RWPE2 (cell line): ENCODE data around the gene AP3S2.
A peak's percentile ranks its signal among the peaks of the same experiment; 100 is the strongest.

Experiments
- ATAC-seq: fragments of 200-7000 bp; cut with Tn5 transposase; 3 replicates; pipeline ENCODE4 v1.9.1; 2021; ENCODE audit warnings: low read depth
- DNase-seq: peaks from one replicate; pipeline ENCODE4 v3.0.0-alpha.2; 2020; ENCODE audit warnings: low spot score
- H3K27ac ChIP-seq: fragments of 450-650 bp; 2 replicates; pipeline ENCODE4 v1.5.1; 2017; ENCODE audit warnings: mild to moderate bottlenecking; ENCODE audit not compliant: poor library complexity, severe bottlenecking
- H3K27me3 ChIP-seq: fragments of 250-450 bp; sonication (Bioruptor Pico); 2 replicates; pipeline ENCODE4 v1.5.1; 2021; ENCODE audit warnings: mild to moderate bottlenecking, moderate library complexity; ENCODE audit not compliant: insufficient read depth, poor library complexity, severe bottlenecking
- H3K36me3 ChIP-seq: fragments of 250-450 bp; sonication (Bioruptor Pico); 2 replicates; pipeline ENCODE4 v1.5.1; 2020; ENCODE audit warnings: low read depth, mild to moderate bottlenecking, moderate library complexity
- H3K4me1 ChIP-seq: fragments of 250-450 bp; sonication (Bioruptor Pico); 2 replicates; pipeline ENCODE4 v1.5.1; 2021; ENCODE audit warnings: mild to moderate bottlenecking, moderate library complexity; ENCODE audit not compliant: insufficient read depth, poor library complexity, severe bottlenecking
- H3K4me3 ChIP-seq: fragments of 250-450 bp; sonication (Bioruptor Pico); 2 replicates; pipeline ENCODE4 v1.5.1; 2021; ENCODE audit warnings: mild to moderate bottlenecking, moderate library complexity; ENCODE audit not compliant: severe bottlenecking
- H3K9me3 ChIP-seq: fragments of 250-450 bp; sonication (Bioruptor Pico); 2 replicates; pipeline ENCODE4 v1.5.1; 2021; ENCODE audit warnings: mild to moderate bottlenecking, moderate library complexity; ENCODE audit not compliant: severe bottlenecking
- TF ChIP-seq, protein P1 (sequence below): fragments of 450-650 bp; IDR thresholded peaks from one replicate; pipeline ENCODE4 v1.5.1; 2017; ENCODE audit warnings: mild to moderate bottlenecking, moderate library complexity; ENCODE audit not compliant: poor library complexity, severe bottlenecking

The AP3S2 gene

DNA sequence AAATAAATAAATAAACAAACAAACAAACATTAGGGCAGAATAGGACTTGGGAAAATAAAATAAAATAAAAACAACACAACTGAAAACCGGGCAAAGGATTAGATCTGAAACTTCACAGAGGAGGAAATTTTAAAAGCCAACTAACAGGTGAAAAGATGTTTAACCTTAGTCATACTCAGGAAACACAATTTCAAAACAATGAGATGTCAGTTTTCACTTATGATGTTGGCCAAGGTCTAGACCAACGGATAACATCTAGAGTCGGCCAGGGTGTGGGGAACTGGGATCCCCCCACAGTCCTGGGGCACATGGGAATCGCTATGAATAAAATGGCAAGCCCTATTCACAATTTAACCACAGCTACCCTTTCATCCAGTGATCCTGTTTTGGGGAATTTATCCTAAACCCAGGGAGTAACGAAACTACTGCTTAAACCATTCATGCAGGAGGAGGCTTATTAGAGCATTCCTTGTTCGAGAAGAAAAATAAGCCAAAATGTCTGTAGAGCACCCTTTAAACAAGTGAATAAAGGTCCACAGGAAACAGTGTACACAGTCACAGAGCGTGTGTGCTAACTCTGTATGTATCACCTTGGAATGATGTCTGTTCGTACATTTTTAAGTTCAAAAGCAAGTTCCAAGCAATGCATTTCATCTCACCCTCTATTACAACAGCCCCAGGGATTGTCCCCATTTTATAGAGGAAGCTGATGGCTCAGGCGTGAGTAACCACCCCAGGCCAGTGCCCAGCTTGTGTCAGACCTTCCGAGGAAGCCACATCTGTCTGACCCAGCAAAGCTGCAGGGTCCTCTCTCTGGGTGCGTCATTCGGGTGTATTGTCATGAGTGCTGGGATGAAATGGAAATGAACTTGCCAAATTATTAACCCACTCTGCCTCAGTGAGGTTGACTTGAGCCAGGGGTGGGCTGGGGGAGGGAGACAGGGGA is 72.9 kb downstream of the AP3S2 start:
- ATAC-seq (peak; percentile 78), DNase-seq (no peak)
- H3K27me3 ChIP-seq, result no peaks in the 10 kb centered on the region
- TF ChIP-seq, protein P1, sequence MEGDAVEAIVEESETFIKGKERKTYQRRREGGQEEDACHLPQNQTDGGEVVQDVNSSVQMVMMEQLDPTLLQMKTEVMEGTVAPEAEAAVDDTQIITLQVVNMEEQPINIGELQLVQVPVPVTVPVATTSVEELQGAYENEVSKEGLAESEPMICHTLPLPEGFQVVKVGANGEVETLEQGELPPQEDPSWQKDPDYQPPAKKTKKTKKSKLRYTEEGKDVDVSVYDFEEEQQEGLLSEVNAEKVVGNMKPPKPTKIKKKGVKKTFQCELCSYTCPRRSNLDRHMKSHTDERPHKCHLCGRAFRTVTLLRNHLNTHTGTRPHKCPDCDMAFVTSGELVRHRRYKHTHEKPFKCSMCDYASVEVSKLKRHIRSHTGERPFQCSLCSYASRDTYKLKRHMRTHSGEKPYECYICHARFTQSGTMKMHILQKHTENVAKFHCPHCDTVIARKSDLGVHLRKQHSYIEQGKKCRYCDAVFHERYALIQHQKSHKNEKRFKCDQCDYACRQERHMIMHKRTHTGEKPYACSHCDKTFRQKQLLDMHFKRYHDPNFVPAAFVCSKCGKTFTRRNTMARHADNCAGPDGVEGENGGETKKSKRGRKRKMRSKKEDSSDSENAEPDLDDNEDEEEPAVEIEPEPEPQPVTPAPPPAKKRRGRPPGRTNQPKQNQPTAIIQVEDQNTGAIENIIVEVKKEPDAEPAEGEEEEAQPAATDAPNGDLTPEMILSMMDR, result no peak
- peak overlapping the region; percentile 89 for H3K27ac ChIP-seq
- no peaks in the 10 kb centered on the region for H3K9me3 ChIP-seq
- H3K36me3 ChIP-seq, result no peaks in the 10 kb centered on the region
- H3K4me3 ChIP-seq, result no peak overlapping the region
- H3K4me1 ChIP-seq, result peaks cover 39% of the 10 kb centered on the region

DNA sequence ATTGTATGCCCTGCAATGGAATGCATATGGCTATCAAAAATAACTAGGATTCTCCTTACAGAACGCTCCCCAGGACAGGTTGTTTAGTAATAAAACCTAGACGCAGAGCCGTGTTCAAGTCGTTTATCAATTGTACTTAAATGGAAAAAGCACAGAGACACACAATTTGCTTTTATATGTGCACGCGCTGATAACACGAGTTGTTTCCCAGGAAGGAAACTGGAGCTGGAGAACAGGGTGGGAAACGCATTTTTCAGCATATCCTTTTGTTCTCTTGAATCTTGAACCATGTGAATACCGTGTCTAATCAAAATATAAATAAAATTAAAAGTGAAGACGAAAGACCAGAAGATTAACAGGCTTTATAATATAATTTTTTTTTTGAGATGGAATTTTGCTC is 75.5 kb downstream of the AP3S2 start:
- ATAC-seq (no peak), DNase-seq (no peak)
- Histone ChIP-seq H3K27me3 (no peaks in the 10 kb centered on the region), H3K4me1 (peaks cover 31% of the 10 kb centered on the region), H3K9me3 (no peaks in the 10 kb centered on the region), H3K36me3 (no peaks in the 10 kb centered on the region), H3K27ac (no peak overlapping the region), H3K4me3 (no peak overlapping the region)
- TF ChIP-seq, protein P1, result no peak

DNA sequence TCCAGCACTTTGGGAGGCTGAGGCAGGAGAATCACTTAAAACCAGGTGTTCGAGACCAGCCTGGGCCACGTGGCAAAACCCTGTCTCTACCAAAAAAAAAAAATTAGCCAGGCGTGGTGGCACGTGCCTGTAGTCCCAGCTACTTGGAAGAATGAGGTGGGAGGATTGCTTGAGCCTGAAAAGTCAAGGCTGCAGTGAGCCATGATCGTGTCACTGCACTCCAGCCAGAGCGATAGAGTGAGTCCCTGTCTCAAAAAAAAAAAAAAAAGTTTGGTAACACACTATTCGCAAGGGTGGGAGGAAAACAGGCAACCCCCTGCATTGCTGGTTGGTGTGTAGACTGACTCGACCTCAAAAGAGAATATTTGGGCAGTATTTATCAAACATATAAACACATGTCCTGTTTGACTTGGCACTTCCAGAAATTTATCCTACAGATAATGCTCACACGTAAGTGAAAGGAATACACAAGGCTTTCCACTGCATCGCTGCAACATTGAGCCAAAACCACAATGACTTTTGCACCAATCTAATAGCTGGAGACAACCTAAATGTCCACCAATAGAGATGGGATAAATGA is 76.0 kb downstream of the AP3S2 start:
- TF ChIP-seq, protein P1, result no peak
- H3K4me1 ChIP-seq, result peaks cover 28% of the 10 kb centered on the region
- H3K27me3 ChIP-seq, result no peaks in the 10 kb centered on the region
- no peak for ATAC-seq
- no peaks in the 10 kb centered on the region for H3K36me3 ChIP-seq
- no peak overlapping the region for H3K27ac ChIP-seq
- H3K4me3 ChIP-seq, result no peak overlapping the region
- DNase-seq, result no peak
- no peaks in the 10 kb centered on the region for H3K9me3 ChIP-seq

- TF ChIP-seq, protein P1, result no peak
- ATAC-seq (no peak), DNase-seq (no peak)
- no peak overlapping the region for H3K27ac ChIP-seq
- H3K27me3 ChIP-seq, result no peaks in the 10 kb centered on the region
- peaks cover 23% of the 10 kb centered on the region for H3K4me1 ChIP-seq
- H3K9me3 ChIP-seq, result no peaks in the 10 kb centered on the region
- no peak overlapping the region for H3K4me3 ChIP-seq
- no peaks in the 10 kb centered on the region for H3K36me3 ChIP-seq
Measured at GRCh38 chr15:89815769-89816168, 78.0 kb downstream of the AP3S2 start.
